ENCODE results near the gene ARPC1B. TPM values are rescaled to one million over a fixed set of nuclear protein-coding genes. Genes with fewer than 3 reads are reported as not detected.
"Not testable (repeated sequence)": the region's sequence is repeated elsewhere in the genome, so short reads cannot be mapped to it uniquely, and the experiment has no call there.

The ARPC1B gene
- total RNA-seq, 1 donor from 2014 or later: 37.4 TPM

DNA sequence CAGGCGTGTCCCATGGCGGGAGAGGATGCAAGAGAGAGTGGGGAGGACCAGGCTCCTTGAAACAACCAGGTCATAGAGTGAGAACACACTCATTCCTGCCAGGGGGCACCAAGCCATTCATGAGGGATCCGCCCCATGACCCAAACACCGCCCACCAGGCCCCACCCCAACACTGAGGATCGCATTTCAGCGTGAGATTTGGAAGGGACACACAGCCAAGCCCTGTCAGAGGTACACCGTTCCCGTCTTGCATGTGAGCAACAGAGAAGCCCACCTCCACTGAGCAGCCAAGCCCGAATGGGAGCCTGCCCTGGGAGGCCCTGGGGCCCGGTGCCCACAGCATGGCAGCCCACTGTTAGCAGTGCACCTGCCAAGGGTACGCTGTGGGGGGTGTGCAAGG is 7.9 kb upstream of the ARPC1B start:
- DNase-seq (ENCODE audit: low spot score): no peak
- ATAC-seq: no peak

GRCh38 chr7:99368750-99369389 is 5.7 kb upstream of the ARPC1B start:
- no peak for ATAC-seq
- no peak for DNase-seq (ENCODE audit: low spot score)

DNA sequence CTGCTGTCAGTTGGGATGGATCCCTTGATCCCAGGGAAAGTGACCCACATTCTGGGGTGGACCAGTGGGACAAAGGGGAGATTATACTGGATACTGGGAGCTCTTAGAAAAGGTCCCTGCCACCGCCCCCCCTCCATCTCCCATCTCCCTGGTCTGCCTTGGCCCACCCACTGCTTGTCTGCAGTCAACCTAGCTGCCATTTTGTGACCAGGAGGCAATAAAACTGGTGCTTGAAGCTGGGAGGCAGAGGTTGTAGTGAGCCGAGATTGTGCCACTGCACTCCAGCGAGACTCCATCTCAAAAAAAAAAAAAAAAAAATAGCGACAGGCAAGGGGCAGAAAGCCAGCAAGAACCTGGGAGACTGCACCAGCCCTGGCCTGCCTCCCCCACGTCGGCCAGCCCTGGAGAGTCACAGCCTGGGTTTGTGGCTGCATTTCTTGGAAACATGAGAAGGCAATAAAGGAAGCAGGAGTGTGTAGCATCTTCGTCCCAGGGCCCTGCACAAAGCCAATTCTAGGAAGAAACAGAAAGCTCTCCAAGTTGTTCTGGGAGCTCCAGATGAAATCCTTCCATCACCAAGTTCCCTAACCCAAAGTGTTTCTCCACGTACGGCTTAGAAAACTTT is 4.7 kb upstream of the ARPC1B start:
- ATAC-seq (no peak), DNase-seq (ENCODE audit: low spot score) (no peak)

DNA sequence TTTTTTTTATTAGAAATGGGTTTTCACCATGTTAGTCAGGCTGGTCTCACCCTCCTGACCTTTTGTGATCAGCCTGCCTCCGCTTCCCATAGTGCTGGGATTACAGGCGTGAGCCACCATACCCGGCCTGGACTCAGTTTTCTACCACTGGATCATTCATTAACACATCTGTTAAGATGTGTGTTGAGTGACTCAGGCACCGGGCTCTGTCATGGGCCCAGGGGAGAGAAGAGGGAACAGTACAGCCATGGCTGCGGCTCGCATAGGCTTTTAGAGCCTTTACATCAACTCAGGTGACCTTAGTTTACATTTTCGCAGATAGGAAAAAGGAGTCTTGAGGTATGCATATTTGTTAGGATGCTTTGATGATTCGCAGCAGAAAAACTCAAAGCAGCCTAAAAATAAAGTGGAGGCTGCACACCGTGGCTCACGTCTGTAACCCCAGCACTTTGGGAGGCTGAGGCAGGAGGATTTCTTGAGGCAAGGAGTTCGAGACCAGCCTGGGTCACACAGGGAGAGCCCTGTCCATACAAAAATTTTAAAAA is 3.1 kb upstream of the ARPC1B start:
- no peak for DNase-seq (ENCODE audit: low spot score)
- ATAC-seq: no peak

GRCh38 chr7:99372275-99373090 is 2.0 kb upstream of the ARPC1B start:
- DNase-seq (ENCODE audit: low spot score): no peak
- ATAC-seq: no peak

GRCh38 chr7:99373091-99374066 is 1.2 kb upstream of the ARPC1B start:
- DNase-seq (ENCODE audit: low spot score) (no peak), ATAC-seq (no peak)

DNA sequence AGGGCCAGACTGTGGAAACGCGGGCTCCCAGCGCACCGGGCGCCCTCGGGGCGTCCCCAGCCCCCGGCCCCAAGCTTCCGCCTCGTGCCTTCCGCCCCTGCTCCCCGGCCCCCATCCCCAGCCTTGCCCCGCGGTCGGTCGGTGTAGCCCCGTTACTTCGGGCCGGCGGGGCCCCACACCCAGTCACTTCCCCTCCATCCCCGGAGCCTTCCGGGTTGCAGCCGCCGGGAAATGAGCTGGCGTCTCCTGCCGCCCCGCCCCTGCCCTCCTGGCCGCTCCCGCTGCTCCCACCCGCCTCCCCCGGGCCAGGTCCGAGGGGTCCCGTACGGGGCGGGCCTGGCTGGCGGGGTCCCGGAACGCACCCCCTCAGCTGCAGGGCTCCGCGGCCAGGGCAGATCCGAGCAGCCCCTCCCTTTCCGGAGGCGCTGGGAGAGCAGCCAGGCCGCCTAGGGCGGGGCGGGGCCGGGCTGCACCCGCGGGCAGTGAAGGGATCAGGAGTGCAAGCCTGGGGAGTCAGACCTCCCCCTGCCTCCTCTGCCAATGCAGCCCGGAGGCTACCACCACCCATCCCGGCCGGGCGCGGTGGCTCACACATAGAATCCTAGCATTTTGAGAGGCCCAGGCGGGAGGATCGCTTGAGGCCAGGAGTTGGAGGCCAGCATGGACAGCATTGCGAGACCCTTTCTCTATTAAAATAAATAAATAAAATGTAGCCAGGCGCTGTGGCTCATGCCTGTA is 709 bp downstream of the ARPC1B start:
- DNase-seq (ENCODE audit: low spot score) (peak; percentile 87), ATAC-seq (peak; percentile 81)

DNA sequence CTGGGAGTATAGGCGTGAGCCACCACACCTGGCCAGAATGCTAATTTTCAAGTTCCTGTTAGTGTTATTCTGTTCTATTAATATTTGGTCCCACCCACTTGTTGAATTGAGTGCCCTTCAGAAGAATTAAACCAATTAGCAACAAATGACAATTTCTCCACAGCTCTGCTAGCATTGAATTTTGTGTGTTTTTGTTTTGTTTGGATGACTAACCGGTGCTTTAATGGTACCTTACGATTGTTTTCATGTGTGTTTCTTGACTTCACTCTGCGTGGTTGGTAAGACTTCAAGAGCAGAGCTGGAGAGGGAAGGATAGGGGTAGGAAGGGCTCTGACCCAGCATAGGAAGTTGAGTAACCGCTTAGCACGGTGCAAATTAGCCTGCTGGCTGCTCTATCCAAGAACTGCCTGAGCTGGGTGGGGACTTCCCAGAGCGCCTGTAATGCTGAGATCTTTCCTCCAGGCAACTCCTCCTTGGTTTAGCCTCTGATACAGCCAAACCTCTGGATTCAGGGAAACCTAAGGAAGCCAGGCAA is 4.6 kb downstream of the ARPC1B start:
- ATAC-seq: peak; percentile 22
- DNase-seq (ENCODE audit: low spot score): no peak

GRCh38 chr7:99379693-99380031 is 5.1 kb downstream of the ARPC1B start:
- DNase-seq (ENCODE audit: low spot score); ATAC-seq: not testable (repeated sequence)

- no peak for DNase-seq (ENCODE audit: low spot score)
- ATAC-seq: peak; percentile 2
Measured at GRCh38 chr7:99380032-99380822, 5.7 kb downstream of the ARPC1B start.

- peak; percentile 24 for ATAC-seq
- DNase-seq (ENCODE audit: low spot score): no peak
Measured at GRCh38 chr7:99380823-99381663, 6.5 kb downstream of the ARPC1B start.

GRCh38 chr7:99381664-99382075 is 7.1 kb downstream of the ARPC1B start:
- ATAC-seq (peak; percentile 84), DNase-seq (ENCODE audit: low spot score) (peak; percentile 80)

GRCh38 chr7:99383203-99383602 is 8.7 kb downstream of the ARPC1B start:
- no peak for DNase-seq (ENCODE audit: low spot score)
- ATAC-seq: no peak

GRCh38 chr7:99383791-99384370 is 9.4 kb downstream of the ARPC1B start:
- DNase-seq (ENCODE audit: low spot score) (no peak), ATAC-seq (no peak)

DNA sequence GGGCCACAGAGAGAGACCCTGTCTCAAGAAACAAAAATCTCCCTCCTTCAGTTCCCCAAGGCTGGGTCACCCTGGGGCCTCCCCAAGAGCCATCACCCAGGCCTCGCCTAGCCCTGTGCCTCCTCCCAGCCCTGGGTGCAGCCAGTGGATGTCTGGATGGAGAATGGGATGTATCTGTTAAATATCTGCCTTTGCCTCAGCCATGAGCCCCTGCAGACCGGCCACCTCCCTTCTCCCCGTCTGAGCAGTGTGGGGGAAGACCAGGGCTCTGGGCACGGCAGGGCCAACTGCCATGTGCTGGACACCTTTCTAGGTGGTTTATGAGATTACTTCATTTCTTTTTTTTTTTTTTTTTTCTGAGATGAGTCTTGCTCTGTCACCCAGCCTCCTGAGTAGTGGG is 10.0 kb downstream of the ARPC1B start:
- no peak for DNase-seq (ENCODE audit: low spot score)

GRCh38 chr7:99385564-99385963 is 11.0 kb downstream of the ARPC1B start:
- DNase-seq (ENCODE audit: low spot score) (no peak), ATAC-seq (no peak)

More for the DNA sequence above, 10.0 kb downstream of the ARPC1B start:
- ATAC-seq: no peak

DNA sequence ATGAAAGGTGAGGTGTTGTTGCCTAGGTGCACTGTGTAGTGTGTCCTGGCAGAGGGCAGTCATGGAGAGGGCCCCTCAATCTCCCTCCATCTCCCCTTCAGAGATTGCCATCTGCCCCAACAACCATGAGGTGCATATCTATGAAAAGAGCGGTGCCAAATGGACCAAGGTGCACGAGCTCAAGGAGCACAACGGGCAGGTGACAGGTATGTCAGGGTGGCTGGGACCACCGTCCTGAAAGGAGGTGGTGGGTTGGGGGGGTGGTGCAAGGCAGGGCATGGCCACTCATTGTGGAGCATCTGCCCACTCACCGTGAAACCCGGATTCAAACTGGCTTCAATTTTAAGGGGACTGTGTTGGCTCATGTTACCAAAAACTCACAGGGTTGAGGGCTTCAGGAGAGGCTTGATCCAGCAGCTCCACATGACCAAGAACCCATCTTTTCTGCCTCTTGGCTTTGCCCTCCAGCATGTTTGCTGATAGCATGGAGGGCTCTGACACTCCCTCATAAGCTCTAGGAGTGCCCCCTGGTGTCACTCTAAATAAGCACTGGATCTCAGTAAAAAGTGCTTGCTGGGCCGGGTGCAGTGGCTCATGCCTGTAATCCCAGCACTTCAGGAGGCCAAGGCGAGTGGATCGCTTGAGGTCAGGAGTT is 12.2 kb downstream of the ARPC1B start:
- DNase-seq (ENCODE audit: low spot score) (no peak), ATAC-seq (peak; percentile 29)

Measured in left lobe of liver (tissue), 2 donors.